Upper lobe of left lung (tissue), 4 donors: ENCODE results near the gene TRIM65.

ENCODE experiments used
- EP300 ChIP-seq, 4 donors: sonication (generic); formaldehyde crosslinking; IDR thresholded peaks; one replicate each; pipeline ENCODE4 v1.5.1; 2017; ENCODE audit warnings: antibody characterized with exemption in 4 of 4, control low read depth in 2 of 4
- POLR2A ChIP-seq, 4 donors: fragments of 450-650 bp; IDR thresholded peaks; one replicate each; pipeline ENCODE4 v1.5.1; 2016 to 2017; ENCODE audit warnings: antibody characterized with exemption in 4 of 4, mild to moderate bottlenecking in 2 of 4
- POLR2AphosphoS5 ChIP-seq, 2 donors: sonication (generic); formaldehyde crosslinking; IDR thresholded peaks; one replicate each; pipeline ENCODE4 v1.5.1; 2017; ENCODE audit warnings: antibody characterized with exemption in 2 of 2
- TF ChIP-seq, protein P1 (sequence below), 6 experiments: fragments of 450-650 bp in 4 of 6; fragments of 200-600 bp in 2 of 6; sonication (generic) in 2 of 6; IDR thresholded peaks; one replicate each; pipeline ENCODE4 v1.5.1; 2016 to 2019; ENCODE audit warnings: antibody characterized with exemption in 6 of 6

DNA sequence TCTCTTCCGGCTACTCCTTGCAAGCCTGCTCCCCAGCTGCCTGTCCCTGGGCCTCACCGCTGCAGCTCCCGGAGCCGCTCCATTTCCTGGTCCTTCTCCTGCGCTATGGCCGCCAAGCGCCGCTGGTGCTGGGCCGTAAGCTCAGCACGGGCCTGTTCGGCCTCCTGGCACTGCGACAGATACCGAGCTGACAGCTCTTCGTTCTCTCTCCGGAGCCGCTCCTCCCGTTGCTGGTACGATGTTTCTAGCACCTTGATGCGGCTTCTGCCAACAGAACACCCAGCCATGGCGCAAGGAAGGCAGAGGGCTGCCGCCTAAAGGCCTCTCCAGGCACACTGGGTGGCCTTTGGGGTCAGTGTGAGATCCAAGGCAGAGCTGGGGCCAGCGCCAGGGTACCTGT lies 22.9 kb upstream of the TRIM65 start:
- TF ChIP-seq, protein P1, sequence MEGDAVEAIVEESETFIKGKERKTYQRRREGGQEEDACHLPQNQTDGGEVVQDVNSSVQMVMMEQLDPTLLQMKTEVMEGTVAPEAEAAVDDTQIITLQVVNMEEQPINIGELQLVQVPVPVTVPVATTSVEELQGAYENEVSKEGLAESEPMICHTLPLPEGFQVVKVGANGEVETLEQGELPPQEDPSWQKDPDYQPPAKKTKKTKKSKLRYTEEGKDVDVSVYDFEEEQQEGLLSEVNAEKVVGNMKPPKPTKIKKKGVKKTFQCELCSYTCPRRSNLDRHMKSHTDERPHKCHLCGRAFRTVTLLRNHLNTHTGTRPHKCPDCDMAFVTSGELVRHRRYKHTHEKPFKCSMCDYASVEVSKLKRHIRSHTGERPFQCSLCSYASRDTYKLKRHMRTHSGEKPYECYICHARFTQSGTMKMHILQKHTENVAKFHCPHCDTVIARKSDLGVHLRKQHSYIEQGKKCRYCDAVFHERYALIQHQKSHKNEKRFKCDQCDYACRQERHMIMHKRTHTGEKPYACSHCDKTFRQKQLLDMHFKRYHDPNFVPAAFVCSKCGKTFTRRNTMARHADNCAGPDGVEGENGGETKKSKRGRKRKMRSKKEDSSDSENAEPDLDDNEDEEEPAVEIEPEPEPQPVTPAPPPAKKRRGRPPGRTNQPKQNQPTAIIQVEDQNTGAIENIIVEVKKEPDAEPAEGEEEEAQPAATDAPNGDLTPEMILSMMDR (IDR thresholded peaks at IDR 0.05): no peak
- TF ChIP-seq POLR2A (IDR thresholded peaks at IDR 0.05) (no peak), POLR2AphosphoS5 (IDR thresholded peaks at IDR 0.05) (no peak), EP300 (IDR thresholded peaks at IDR 0.05) (no peak)
